ENCODE data around the gene MPDZ.

MPDZ gene
- 0 to 1.1 (median 0.45) reads per million in 4 experiments for total RNA-seq

GRCh38 chr9:13279284-13280141, at the start of gene MPDZ:
TSS of gene MPDZ (minus strand) at chr9:13279692. CDS start at chr9:13250315, 29,377 bp downstream.
- no peak for DNase-seq

DNA sequence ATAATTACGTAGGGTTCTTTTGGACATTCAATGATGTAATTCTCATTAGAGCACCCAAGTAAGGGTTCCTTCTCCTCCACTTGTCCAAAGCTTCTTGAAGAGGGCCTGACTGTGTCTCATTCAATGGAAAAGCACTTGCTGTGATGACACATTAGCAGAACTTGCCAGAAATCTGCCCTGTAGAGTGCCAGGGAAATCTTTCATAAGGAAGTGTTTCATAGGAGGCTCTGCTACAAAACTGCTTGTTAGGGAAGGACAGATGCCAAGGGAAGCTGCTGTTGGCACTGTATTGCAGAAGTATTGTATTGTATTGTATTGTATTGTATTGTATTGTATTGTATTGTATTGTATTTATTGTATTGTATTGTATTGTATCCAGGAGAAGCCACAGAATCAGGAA, 45.5 kb upstream of the MPDZ start:
- no peak for DNase-seq

DNA sequence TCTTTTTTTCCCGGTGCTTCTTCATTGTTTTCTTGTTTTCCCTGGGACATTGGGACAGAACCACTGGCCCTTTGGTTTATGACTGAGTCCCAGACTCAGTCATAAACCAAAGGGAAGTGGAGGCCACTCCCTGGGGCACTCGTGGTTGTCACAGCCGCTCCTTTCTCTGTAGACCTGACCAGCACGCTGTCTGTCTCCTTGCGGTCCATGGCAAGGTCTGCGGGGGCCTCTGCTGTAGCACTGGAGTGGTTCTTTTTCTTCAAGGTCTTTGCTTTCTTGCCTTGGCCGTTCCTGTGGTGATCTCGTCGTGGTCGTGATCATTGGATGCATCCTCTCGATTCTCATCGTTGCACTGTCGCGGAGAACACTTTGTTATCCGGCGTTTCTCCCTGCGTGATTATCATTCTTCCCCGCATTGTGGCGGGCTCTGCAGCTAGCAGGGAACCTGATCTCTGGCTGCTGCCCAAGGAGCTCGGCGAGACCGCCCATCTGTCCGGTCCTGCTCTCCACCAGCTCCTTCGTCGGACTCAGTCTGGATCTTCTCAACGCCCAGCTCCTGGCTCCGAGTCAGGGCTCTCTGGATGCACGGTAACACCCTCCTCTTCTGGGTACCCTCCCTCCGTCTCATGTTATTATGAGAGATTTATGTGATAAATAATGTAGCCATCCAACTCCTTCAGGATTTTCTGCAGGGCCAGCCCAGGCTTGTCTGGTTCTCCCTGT, 43.5 kb upstream of the MPDZ start:
- DNase-seq, result no peak

DNA sequence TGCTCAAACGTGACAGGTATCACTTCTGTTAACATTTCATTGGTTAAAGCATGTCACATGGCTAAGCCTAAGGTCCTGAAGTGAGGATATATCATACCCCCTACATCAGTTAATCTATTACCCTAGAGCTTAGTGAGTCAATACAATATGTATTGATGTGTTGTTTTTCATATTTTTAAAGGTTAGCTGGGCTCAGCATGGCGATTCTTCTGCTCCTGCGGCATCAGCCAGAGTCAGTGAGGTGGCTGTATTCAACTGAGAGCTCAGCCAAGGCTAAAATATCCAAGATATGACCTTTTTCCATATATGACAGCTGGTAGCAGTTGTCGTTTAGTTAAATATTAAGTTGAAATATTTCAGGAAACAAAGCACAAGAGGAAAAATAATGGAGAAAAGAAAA, 38.5 kb upstream of the MPDZ start:
- DNase-seq, result no peak

DNA sequence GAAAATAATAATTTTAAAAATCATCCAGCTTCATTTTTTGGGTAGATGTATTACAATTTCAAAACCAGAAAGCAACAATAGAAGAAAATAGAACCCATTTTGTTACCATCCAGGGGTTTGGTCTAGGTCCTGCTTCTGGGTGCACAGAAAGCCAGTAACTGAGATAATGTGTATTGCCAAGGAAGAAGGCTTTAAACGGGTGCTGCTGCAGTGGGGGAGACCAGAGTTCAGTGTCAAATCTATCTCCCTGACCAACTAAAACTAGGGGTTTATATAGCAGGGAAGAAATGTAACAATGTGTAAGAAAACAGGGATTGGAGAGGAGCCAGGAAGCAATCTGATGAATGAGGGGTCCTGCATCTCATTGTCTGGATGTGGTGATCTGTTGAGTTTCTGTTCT, 17.5 kb upstream of the MPDZ start:
- DNase-seq, result no peak

DNA sequence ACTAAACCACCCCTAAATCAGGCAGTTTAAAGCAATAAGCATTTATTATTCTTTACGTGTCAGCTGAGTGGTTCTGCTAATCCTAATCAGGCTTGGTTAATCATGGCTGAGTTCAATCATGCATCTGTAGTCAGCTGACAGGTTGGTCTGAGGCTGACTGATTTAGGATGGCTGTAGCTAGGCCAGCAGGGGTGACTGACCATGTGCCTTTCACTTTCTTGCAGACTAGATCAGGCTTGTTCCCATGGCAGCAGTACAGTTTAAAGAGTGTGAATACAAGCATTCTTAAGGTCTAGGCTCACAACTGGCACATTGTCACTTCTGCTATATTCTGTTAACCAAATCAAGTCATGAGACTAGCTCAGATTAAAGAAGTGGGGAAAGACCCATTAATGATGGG, 16.1 kb upstream of the MPDZ start:
- no peak for DNase-seq

- DNase-seq, result no peak
Observed at GRCh38 chr9:13292782-13293181, 13.3 kb upstream of the MPDZ start.

DNA sequence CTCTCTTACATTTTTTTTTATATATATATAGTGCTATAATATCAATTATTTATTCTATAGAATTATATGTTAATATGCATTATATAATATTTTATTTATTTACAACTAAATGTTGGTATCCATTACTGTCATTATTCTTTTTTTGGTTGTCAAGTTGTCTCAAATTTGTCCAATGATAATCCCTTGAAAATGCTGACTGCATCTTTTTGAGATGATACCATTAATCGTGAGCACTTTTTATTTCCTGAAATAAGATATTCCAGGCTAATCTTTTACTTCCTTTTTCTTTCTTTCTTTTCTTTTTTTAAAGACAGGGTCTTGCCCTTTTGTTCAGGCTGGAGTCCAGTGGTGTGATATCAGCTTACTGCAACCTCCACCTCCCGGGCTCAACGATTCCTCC, 12.7 kb upstream of the MPDZ start:
- no peak for DNase-seq

DNA sequence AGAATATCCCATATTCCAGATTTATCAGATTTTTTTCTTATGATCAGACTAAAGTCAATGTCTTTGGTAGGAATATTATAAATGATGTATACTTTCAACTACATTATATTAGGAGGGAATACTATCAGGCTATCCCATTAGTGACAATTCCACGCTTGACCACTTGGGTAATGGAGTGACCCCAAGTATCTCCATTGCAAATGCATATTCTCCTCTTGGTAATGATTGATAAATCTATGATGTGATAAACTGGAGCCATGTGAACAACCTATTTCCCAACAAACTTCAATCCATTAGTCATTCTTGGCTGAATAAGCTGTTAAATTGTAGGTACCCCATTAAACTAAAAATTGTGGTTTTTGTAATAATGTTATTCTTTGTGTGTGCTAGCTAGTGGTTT, 12.2 kb upstream of the MPDZ start:
- no peak for DNase-seq

DNA sequence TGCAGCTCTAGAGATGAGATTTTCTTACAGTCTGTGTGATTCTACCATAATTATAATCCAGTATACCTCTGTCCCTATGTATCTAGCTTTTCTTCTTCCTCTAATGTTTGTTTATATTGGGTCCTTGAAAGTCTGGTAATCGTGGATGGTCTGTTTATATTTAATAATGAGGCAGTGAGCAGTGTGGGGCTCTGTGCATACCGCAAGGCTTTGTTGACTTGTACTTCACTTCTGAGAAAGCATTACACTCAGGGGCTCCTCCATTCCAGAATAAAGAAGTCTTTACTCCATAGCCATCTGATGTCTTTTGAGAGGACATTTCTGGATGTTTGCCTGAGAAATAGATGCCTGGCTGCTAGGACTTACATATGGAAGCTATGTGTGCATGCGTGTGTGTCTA, 4.5 kb upstream of the MPDZ start:
- no peak for DNase-seq

- no peak for DNase-seq
Observed at GRCh38 chr9:13282998-13283397, 3.5 kb upstream of the MPDZ start.

DNA sequence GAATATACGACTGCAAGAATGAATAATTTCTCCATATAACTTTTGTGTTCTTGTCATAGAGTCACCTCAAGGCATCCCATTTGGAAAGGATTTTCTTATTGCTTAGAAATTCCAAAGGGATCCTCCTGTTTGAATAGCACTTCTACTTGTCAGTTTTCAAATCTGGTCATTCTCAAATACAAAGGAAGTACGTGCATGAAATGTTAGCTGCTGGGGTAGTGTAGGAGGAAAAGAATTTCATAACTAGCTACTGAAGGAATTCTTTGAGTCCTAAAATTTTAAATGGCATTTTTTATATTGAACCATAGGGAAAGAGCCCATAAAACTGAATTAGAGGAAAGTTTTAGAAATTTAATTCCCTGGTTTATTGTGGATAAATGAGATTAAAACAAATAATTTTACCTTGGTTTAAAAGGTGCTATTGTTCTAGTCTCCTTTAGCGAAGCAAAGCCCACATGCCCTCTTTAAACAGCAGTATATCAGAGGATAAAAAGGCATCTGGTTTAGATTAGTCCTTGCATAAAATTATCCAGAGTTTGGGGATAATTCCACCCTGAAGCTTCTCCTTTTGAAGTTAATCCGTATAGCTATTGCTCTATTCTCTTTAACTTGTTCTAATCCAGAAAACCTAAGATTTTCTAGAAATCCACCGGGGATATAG, 2.0 kb upstream of the MPDZ start:
- no peak for DNase-seq

DNA sequence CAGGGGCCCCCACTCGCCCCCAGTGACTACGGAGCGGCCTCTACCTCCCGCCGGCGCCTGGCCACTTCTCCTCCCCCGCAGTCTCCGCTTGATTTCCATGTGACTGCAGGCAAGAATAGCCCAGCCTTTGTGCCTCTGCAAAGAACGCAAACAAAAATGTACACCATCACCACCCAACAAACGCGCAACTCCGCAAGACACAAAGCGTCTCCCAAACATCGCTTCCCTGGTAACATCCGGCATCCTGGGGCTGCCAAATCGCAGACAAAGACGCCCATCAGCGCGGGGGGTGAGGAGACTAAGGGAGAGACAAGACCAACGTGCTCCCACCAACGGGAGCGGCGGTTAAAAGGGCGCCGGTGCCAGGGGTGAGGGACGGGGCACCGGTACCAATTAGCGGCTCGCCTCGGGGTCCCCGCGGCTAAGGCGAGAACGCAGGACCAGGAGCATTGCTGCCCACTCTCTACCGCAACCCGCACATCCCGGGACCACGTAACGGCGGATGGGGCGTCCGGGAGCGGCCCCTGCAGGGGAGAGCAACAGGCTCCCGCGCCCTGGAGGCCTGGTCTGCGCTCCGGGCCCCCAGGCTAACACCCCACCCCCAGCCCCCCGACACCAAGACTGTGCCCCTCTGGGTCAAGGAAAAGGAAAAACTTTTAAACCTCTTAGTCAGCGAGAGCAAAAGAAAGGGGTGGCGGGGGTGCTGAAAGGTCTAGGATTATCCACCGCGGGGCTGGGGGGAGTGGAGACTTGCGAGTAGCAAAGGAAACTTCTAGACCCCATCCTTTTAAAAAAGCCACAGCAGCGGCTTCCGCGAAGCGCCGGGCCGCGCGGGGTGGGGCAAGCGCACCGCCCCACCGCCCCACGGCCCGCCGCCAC, 885 bp downstream of the MPDZ start:
- no peak for DNase-seq

- no peak for DNase-seq
Observed at GRCh38 chr9:13278023-13278367, 1.5 kb downstream of the MPDZ start.

GRCh38 chr9:13274886-13275641, 4.4 kb downstream of the MPDZ start:
- no peak for DNase-seq

GRCh38 chr9:13270734-13271133, 8.8 kb downstream of the MPDZ start:
- no peak for DNase-seq

DNA sequence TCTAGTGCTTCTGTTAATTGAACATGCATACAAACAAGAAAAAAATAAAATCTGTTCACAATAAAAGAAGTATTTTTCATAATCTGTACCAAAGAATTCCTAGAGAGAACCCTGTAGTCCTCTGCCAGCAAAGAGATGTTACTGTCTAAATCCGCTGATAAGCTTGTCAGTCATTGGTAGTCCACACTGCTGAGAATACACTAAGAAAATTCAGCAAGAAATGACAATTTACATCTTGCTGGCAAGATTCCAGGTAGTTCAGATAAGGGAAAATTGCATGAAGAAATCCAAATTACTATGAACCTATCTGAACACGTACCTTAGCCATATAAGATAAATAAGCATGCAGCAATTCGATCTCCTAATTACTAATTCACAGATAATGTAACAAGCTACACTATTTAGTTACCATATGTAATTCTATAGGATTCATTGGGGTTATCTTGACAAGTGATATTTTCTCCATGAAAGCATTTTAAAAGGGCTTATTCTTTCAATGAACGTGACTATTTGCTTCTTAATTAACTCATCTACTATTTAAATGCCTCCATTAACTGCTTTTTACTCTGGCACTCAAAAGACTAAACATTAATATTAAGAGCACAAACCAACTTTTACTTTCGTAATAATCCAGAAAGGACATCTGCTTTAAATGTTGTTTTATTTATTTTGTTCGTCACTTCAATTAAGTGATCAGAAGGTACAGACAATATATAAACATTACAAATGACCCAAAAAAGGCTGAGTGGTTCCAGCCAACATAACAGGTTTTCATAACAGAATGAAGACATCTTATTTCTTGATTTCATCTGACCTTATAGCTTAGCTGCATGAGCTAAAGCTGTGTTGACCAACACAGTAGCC, 9.7 kb downstream of the MPDZ start:
- no peak for DNase-seq

GRCh38 chr9:13268469-13268868, 11.0 kb downstream of the MPDZ start:
- DNase-seq, result no peak

- no peak for DNase-seq
Observed at GRCh38 chr9:13267743-13268142, 11.7 kb downstream of the MPDZ start.

- no peak for DNase-seq
Observed at GRCh38 chr9:13266167-13266566, 13.3 kb downstream of the MPDZ start.

DNA sequence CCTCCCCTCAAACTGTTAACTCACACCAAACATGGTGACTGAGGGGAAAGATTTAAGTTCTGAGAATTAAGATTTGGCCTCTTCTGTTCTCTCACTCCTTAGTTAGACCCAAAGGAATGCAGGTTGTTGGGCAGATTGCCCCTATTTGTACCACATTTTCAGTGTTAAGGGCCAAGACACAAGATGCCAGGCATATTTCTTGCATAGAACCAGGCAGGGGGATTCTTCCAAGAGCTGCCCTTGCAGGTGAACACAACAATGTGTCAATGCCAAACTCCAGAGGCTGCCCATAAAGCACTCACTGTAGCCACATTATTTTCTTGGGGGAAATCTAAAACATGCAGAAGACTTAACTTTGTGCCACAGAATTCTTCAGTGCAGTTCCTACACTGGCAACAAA, 14.7 kb downstream of the MPDZ start:
- DNase-seq, result no peak

All from effector CD8-positive, alpha-beta T cell (primary cell).